ENCODE measurements around the gene TPST2.

DNA sequence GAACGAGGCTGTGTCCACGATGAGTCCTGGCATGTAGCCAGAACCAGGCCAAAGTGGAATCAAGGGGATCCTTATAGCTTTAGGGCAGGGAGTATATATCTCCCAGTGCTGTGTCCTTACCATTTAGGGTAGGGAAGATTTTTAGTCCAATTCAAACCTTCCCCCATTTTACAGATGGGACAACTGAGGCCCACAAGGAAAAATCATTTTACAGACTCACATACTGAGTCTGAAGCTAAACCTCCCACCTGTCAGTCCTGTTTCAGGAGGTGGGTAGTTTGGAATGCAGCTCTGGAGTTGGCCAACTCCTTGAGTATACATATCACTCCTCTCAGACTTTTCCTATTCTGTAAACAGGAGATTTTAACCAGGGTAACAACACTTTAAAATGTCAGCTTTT lies 44.5 kb downstream of the TPST2 start:
- no peak for TF ChIP-seq EP300 (IDR thresholded peaks at IDR 0.05)
- TF ChIP-seq, protein P1, sequence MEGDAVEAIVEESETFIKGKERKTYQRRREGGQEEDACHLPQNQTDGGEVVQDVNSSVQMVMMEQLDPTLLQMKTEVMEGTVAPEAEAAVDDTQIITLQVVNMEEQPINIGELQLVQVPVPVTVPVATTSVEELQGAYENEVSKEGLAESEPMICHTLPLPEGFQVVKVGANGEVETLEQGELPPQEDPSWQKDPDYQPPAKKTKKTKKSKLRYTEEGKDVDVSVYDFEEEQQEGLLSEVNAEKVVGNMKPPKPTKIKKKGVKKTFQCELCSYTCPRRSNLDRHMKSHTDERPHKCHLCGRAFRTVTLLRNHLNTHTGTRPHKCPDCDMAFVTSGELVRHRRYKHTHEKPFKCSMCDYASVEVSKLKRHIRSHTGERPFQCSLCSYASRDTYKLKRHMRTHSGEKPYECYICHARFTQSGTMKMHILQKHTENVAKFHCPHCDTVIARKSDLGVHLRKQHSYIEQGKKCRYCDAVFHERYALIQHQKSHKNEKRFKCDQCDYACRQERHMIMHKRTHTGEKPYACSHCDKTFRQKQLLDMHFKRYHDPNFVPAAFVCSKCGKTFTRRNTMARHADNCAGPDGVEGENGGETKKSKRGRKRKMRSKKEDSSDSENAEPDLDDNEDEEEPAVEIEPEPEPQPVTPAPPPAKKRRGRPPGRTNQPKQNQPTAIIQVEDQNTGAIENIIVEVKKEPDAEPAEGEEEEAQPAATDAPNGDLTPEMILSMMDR (IDR thresholded peaks at IDR 0.05), result no peak
- no peak for TF ChIP-seq POLR2A (IDR thresholded peaks at IDR 0.05)
- TF ChIP-seq POLR2AphosphoS5 (IDR thresholded peaks at IDR 0.05), result no peak
